Gastrocnemius medialis (tissue), 4 donors: Measurements from ENCODE around the gene SIRT7.

ENCODE experiments used
- POLR2A ChIP-seq, 2 donors: fragments of 450-650 bp; IDR thresholded peaks; one replicate each; pipeline ENCODE4 v1.6.1; 2017; ENCODE audit warnings: antibody characterized with exemption in 2 of 2, mild to moderate bottlenecking in 2 of 2, moderate library complexity in 2 of 2
- TF ChIP-seq, protein P1 (sequence below), 5 experiments: fragments of 450-650 bp in 3 of 5; fragments of 200-600 bp in 2 of 5; sonication (generic) in 2 of 5; IDR thresholded peaks in 4 of 5; conservative IDR thresholded peaks in 1 of 5; 1 replicate in 4 of 5; 2 replicates in 1 of 5; pipeline ENCODE4 v1.5.1; 2016 to 2019; ENCODE audit warnings: antibody characterized with exemption in 5 of 5, mild to moderate bottlenecking in 3 of 5, moderate library complexity in 3 of 5

DNA sequence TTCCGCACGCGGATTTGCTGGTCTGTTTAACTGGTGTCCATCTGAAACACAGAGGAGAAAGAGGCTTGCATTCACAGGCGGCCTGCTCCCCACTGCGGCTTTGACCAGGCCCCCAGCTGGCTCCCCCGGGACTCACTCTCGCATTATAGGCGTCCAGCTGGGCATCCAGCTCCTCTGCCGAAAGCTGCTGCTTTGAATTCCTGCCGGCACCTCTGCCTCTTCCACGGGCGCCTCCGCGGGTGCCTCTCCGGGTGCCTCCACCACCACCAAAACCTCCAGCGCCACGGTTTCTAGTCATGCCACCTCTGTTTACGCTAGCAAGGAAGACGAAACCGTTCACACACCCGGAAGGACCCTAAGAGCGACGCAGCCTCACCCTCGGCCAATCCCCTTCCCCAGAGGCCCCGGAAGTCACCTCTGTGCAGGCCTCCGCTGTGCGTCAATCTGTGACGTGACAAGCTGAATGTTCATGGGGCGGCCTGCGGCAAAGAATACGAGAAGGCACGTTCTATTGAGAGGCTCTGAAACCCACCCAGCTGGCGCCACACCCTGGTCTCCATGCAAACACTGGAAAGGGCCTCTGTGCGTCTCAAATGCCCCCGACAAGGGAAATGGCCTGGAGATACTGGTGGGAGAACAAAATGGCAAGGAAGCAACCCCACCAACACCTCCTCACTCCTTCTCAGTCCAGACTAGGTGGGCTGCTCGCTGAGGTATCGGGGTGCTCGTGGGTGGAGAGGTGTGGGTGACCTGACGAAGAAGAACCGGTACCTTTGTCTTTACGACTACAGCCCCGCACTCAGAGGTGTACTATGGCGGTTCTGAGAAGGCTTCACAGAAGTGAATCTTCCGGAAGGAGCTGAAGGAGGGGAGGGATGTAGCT is 29.6 kb downstream of the SIRT7 start:
- TF ChIP-seq, protein P1, sequence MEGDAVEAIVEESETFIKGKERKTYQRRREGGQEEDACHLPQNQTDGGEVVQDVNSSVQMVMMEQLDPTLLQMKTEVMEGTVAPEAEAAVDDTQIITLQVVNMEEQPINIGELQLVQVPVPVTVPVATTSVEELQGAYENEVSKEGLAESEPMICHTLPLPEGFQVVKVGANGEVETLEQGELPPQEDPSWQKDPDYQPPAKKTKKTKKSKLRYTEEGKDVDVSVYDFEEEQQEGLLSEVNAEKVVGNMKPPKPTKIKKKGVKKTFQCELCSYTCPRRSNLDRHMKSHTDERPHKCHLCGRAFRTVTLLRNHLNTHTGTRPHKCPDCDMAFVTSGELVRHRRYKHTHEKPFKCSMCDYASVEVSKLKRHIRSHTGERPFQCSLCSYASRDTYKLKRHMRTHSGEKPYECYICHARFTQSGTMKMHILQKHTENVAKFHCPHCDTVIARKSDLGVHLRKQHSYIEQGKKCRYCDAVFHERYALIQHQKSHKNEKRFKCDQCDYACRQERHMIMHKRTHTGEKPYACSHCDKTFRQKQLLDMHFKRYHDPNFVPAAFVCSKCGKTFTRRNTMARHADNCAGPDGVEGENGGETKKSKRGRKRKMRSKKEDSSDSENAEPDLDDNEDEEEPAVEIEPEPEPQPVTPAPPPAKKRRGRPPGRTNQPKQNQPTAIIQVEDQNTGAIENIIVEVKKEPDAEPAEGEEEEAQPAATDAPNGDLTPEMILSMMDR (IDR thresholded peaks at IDR 0.05 in 4 of 5, conservative IDR thresholded peaks at IDR 0.05 in 1 of 5) = no peak
- TF ChIP-seq POLR2A (IDR thresholded peaks at IDR 0.05) = no peak
